ENCODE data around the gene ADORA2A. TPM values are rescaled to one million over a fixed set of nuclear protein-coding genes. Genes with fewer than 3 reads are reported as not detected.
A peak's percentile ranks its signal among the peaks of the same experiment; 100 is the strongest.

Gene ADORA2A
- total and polyA plus RNA-seq, 2 of the 8 experiments (the other 6 are each of a cell fraction or from before 2014, with no cell fraction given), result 7.1 to 20.3 TPM

DNA sequence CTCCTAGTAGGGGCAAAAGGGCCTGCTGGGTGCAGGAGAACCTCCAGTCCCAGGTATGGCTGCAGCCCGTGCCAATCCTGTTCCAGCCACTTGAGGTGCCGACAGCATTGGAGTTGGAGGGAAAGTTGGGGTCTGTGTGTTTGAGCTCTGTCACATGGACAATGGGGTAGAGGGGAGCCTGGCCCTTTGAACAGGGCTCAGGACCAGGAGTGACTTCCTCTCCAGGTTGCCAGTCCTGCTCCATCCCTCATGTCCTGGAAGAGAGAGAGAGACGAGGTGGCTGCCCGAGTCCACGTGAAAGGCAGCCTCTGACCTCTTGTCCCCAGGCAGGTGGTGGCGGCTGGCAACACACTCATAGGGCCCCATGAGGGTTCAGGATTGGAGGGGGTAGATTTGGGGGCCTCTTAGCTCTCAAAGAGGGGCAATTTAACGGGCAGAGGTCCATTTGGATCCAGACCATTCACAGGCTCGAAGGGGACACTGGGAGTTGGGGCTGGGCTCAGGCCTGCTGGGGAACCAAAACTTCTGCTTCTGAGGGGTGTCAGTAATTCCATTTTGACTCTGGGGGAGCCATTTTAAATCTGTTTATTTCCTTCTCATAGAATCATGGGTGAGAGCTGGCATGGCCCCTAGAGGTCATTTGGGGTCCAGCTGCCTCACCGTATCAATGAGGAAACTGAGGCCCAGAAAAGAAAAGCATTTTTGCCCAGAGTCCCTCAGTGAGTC, 4.1 kb downstream of the ADORA2A start (continued):
- TF ChIP-seq, protein P1, sequence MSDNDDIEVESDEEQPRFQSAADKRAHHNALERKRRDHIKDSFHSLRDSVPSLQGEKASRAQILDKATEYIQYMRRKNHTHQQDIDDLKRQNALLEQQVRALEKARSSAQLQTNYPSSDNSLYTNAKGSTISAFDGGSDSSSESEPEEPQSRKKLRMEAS (IDR thresholded peaks at IDR 0.05), result peak; percentile 23; the same call in 1 of the 2 replicates
- TF ChIP-seq HDAC6 (IDR thresholded peaks at IDR 0.05; ENCODE audit: low read depth, low read length) (no peak), BRCA1 (IDR thresholded peaks at IDR 0.05; ENCODE audit: low read depth, low read length) (no peak), E2F6 (IDR thresholded peaks at IDR 0.05) (peak; percentile 51; the same call in 1 of the 2 replicates), SAP30 (IDR thresholded peaks at IDR 0.05; ENCODE audit: insufficient read depth, insufficient replicate concordance, low read length) (no peak), YY1 (IDR thresholded peaks at IDR 0.05; ENCODE audit: low read depth, low read length) (no peak), KDM4A (IDR thresholded peaks at IDR 0.05; ENCODE audit: low read depth, low read length, severe bottlenecking) (no peak), CHD7 (IDR thresholded peaks at IDR 0.05; ENCODE audit: insufficient replicate concordance, low read length) (no peak), SIX5 (IDR thresholded peaks at IDR 0.05; ENCODE audit: low read depth, low read length) (no peak)
